NCI-H128 (cell line): ENCODE results near the gene IDH3G.

Experiments
- DNase-seq: peaks from one replicate; lab custom pipeline; 2025; ENCODE audit not compliant: unreplicated experiment; lab: John Stamatoyannopoulos, UW

IDH3G gene

DNA sequence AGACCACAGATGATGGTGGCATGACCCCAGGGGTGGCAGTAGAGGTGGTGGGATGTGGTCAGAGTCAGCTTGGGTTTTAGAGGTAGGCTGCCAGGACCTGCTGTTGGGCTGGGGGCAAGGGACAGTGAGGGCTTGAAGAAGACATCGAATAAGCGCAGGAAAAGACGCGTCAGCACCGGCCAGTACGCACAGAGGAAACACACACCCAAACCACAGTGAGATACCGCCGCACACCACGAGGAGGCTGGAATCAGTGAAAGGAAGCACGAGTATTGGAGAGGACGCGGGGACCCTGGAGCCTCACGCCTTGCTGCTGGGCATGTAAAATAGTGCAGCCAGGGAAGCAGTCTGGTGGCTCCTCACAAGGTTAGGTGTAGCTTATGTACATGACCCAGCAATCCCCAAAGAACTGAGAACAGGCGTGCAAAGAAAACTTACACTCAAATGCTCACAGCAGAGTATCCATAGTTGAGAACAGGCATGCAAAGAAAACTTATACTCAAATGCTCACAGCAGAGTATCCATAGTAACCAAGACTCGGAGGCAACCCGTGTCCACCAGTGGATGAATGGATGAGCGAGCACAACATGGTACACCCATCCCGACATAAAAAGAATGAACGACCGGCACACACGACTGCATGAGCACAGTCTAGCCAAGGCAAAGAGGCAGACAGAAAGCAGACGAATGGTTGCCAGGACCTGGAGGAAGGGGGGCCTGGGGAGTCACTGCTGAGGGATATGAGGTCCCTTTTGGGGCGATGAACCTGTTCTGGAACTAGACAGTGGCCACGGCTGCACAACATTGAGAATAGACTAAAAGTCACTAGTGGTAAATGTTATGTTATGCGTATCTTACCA lies 22.9 kb upstream of the IDH3G start:
- no peak for DNase-seq

- no peak for DNase-seq
These were observed 20.6 kb upstream of the IDH3G start for GRCh38 chrX:153814591-153815315.

GRCh38 chrX:153813161-153813560 lies 19.0 kb upstream of the IDH3G start:
- DNase-seq: no peak

- no peak for DNase-seq
These were observed 18.0 kb upstream of the IDH3G start for GRCh38 chrX:153812220-153812619.

GRCh38 chrX:153807976-153808375 lies 13.8 kb upstream of the IDH3G start:
- DNase-seq: no peak

- DNase-seq: no peak
These were observed 12.9 kb upstream of the IDH3G start for GRCh38 chrX:153806999-153807575.

GRCh38 chrX:153805436-153805835 lies 11.3 kb upstream of the IDH3G start:
- DNase-seq: no peak

- DNase-seq: no peak
These were observed 10.4 kb upstream of the IDH3G start for GRCh38 chrX:153804621-153805020.

- DNase-seq: no peak
These were observed 10.0 kb upstream of the IDH3G start for GRCh38 chrX:153804100-153804595.

- DNase-seq: no peak
These were observed 9.3 kb upstream of the IDH3G start for GRCh38 chrX:153803211-153804099.

DNA sequence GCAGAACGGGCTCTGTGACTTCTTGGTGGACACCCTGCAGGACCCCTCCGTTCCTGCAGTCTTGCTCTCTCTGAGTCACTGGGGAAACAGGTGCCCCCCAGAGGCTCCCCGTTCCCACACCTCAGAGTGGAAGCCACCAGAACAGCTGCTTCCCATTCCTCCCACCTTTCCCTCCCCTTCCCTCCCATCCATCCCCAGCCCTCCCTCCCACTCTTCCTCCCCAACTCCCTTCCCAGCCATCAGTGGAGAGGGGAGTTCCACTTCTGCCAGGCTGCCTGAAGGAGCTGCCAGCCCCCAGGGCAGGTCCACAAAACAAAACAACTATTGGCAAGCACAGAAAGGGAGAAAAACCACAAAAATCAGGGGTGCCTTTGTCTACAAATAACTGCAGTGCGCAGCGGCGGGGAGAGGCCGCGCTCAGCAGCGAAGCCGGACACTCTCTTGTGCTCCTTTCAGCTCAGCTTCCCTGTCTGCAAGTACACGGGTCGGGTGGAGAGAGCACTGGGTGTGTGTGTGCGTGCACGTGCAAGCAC lies 8.4 kb upstream of the IDH3G start:
- DNase-seq: no peak

- DNase-seq: no peak
These were observed 7.5 kb upstream of the IDH3G start for GRCh38 chrX:153801669-153802068.

- no peak for DNase-seq
These were observed 6.6 kb upstream of the IDH3G start for GRCh38 chrX:153800746-153801145.

GRCh38 chrX:153800177-153800722 lies 6.1 kb upstream of the IDH3G start:
- no peak for DNase-seq

DNA sequence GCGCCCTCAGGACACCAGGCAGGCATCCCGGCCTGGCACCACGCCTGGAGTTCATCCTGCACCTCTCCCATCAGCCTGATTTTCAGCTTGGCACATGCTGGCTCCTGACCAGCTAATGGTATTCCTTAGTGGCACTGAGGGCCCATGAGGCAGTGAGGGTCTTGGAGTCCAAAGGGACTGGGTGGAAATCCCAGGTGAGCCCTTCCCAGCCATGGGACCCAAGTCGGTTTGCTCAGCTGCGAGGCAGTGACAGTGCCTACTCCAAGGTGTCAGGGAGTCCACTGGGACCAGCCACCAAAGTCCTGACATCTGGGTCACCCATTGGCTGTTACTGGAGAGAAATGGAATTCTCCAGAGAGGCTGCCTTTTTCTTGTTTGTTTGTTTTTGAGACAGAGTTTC lies 5.2 kb upstream of the IDH3G start:
- no peak for DNase-seq

GRCh38 chrX:153797415-153798015 lies 3.3 kb upstream of the IDH3G start:
- DNase-seq: no peak

DNA sequence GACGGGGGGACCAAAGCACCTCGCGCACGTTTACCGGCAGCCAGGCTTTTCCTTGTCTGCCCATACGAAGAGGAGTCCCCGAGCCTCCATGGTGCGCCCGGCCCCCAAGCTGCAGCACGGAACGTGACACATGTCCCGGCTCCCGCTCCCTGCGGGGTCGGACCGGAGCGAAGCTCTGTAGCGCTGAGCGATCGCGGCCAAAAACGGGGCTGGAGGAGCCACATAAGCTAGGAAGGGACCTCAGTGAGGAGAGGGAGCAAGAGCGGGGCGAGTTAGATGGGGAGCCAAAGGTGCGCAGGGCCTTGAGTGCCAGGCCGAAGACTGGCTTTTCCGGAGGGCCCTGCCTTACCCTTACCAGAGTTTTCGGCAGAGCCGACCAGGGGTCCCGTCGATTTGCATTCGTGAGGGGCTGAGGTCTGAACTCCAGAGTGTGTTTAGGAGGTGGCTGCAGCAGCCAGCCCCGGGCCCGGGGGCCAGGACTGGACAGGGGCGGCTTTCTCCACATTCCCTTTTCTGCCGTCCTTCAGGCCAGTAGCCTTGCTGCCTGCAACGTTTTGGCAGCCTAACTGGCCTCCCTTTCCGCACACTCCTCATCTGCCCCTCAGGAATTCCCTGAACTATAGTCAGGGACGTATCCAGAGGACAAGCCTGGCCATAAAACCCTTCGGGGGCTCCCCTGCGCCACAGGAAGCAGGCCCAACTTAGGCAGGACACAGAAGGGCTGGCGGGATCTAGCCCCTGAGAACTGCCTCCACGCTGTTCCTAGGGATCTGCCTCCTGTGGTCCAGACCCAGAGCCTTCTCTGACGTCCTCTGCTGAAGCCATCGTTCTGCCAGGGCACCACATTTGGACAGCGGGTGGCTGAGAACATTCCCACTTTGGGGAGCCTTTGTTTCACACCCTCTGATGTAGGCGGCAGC lies 982 bp upstream of the IDH3G start:
- DNase-seq: no peak

DNA sequence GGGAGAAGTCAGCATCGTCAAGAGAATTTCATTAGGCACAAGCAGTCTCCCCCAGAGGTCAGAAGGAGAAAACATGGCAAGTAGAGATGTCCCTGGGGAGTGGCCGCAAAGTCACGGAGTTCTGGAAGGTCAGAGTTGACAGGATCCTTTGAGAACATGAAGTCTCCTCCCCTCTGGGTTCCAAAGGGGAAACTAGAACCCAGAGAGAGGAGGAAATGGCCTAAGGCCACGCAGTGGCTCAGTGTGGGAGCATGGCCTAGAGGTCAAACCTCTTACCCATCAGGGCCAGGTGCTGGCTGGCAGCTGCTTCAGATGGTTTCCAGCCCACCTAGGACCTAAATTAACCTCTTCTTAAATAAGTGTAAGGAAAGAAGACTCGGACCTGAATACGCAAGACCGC lies 884 bp downstream of the IDH3G start:
- DNase-seq: no peak

- DNase-seq: no peak
These were observed 1.8 kb downstream of the IDH3G start for GRCh38 chrX:153792368-153792767.
